HG02943 (cell line): ENCODE measurements around the gene PRRC2B.
"Not testable (repeated sequence)": the region's sequence is repeated elsewhere in the genome, so short reads cannot be mapped to it uniquely, and the experiment has no call there.

Experiments
- ATAC-seq: cut with Tn5 transposase; IDR thresholded peaks from one replicate; pipeline ENCODE4 v1.9.1; 2021; ENCODE audit warnings: mild to moderate bottlenecking, low read depth, moderate library complexity; ENCODE audit not compliant: unreplicated experiment

PRRC2B gene

GRCh38 chr9:131393622-131394463, at the start of gene PRRC2B:
PRRC2B (plus strand) TSS chr9:131394086; CDS start chr9:131430145, 36,059 bp downstream.
- ATAC-seq: peak; percentile 39

DNA sequence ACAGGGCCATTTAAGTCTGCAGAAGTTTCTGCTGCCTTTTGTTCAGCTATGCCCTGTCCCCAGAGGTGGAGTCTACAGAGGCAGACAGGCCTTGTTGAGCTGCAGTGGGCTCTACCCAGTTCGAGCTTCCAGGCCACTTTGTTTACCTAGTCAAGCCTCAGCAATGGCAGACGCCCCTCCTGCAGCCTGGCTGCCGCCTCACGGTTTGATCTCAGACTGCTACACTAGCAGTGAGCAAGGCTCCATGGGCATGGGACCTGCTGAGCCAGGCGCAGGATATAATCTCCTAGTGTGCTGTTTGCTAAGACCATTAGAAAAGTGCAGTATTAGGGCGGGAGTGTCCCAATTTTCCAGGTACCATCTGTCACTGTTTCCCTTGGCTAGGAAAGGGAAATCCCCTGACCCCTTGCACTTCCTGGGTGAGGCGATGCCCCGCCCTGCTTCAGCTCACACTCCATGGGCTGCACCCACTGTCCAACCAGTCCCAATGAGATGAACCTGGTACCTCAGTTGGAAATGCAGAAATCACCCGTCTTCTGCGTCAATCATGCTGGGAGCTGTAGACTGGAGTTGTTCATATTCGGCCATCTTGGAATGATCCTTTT, 48.9 kb upstream of the PRRC2B start:
- ATAC-seq: not testable (repeated sequence)

GRCh38 chr9:131346559-131346958, 47.3 kb upstream of the PRRC2B start:
- no peak for ATAC-seq

GRCh38 chr9:131347376-131348020, 46.4 kb upstream of the PRRC2B start:
- ATAC-seq: no peak

- ATAC-seq: no peak
These were observed 45.0 kb upstream of the PRRC2B start for GRCh38 chr9:131348631-131349521.

- ATAC-seq: no peak
These were observed 44.4 kb upstream of the PRRC2B start for GRCh38 chr9:131349522-131349880.

- no peak for ATAC-seq
These were observed 43.9 kb upstream of the PRRC2B start for GRCh38 chr9:131349881-131350563.

GRCh38 chr9:131356479-131356878, 37.4 kb upstream of the PRRC2B start:
- not testable (repeated sequence) for ATAC-seq

DNA sequence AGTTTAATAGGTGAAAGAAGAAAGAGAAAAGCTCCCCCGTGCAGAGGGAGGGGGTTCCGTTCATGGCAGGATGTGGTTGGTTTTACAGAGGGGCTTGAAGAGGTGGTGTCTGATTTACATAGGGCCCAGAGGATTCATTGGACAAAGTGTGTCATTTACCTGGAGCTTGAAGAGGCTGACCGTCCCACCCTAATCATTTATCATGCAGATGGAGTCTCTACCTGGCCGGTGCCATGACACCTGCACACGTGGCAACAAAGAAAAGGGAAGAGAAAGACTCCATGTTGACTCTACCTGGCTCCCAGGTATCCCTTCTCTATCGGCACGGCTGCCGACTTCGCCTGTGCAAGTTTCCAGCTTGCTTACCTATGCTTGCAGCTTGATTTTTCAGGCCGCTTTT, 35.3 kb upstream of the PRRC2B start:
- ATAC-seq: no peak

- ATAC-seq: no peak
These were observed 32.6 kb upstream of the PRRC2B start for GRCh38 chr9:131361202-131361833.

GRCh38 chr9:131365546-131365945, 28.3 kb upstream of the PRRC2B start:
- no peak for ATAC-seq

GRCh38 chr9:131366761-131367401, 27.0 kb upstream of the PRRC2B start:
- no peak for ATAC-seq

GRCh38 chr9:131367450-131367849, 26.4 kb upstream of the PRRC2B start:
- no peak for ATAC-seq

- no peak for ATAC-seq
These were observed 23.2 kb upstream of the PRRC2B start for GRCh38 chr9:131370638-131371037.

- ATAC-seq: not testable (repeated sequence)
These were observed 21.3 kb upstream of the PRRC2B start for GRCh38 chr9:131372599-131372973.

DNA sequence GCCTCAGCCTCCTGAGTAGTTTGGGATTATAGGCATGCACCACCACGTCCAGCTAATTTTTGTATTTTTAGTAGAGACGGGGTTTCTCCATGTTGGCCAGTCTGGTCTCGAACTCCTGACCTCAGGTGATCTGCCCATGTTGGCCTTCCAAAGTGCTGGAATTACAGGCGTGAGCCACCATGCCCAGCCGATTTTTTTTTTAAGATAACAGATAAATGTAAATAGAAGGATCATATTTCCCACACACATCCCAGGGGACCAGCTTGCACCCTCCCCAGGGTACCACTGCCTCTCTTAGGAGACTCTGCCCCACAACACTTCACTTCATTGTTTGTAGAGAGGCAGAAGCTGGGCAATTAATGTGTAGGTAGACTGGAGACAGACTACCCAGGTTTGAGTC, 19.2 kb upstream of the PRRC2B start:
- ATAC-seq: not testable (repeated sequence)

GRCh38 chr9:131379056-131379455, 14.8 kb upstream of the PRRC2B start:
- ATAC-seq: no peak

DNA sequence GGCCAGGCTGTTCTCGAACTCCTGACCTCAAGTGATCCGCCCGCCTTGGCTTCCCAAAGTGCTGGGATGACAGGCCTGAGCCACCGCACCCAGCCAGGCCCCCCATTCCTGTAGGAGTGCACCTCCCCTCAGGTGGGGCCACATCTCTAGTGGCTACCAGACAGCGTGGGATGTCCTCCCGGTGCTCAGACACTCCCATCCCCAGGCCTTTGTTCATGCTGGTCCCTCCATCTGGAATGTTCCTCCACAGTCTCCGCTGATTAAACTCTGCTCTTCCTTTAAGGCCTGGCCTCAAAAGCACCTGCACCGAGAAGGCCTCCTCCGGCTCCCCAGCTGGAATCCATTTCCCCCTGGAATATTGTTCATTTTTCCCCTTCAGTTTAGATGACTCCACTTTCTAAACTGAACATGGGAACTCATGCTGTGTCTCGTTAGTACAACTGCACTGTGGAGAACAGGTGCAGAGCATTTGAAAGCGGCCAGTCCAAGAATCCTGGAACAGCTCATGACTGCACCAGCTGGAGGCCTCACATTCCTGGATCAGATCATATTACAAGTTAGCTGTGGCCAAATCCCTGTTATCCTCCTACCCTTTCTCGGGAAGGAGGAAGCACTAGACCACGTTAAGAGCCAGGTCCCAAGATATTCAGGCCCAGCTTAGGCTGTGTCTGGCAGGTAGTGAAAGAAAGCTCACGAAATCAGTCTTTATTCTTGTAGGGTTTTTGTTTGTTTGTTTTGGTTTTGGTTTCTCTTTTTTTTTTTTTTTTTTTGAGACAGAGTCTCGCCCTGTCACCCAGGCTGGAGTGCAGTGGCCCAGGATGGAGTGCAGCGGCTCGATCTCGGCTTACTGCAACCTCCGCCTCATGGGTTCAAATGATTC, 10.8 kb upstream of the PRRC2B start:
- ATAC-seq: no peak
